HepG2 (cell line): ENCODE data around the gene TMTC2.

Experiments used
- ATAD3A ChIP-seq: sonication (generic); formaldehyde crosslinking; IDR thresholded peaks from 2 replicates; pipeline ENCODE4 v1.4.0; 2020; ENCODE audit warnings: missing genetic modification reagents
- HOMEZ ChIP-seq: IDR thresholded peaks from 2 replicates; pipeline ENCODE4 v1.6.1; 2016; ENCODE audit warnings: low read depth
- JUND ChIP-seq: sonication (generic); formaldehyde crosslinking; IDR thresholded peaks from 2 replicates; pipeline ENCODE4 v1.8.0; 2022; ENCODE audit warnings: mild to moderate bottlenecking, missing genetic modification reagents
- KLF6 ChIP-seq: IDR thresholded peaks from 2 replicates; pipeline ENCODE4 v1.8.0; 2016; ENCODE audit warnings: missing biosample characterization, missing genetic modification reagents
- MTA1 ChIP-seq: sonication (generic); formaldehyde crosslinking; IDR thresholded peaks from 2 replicates; pipeline ENCODE4 v1.4.0; 2020; ENCODE audit warnings: missing genetic modification reagents, mild to moderate bottlenecking, borderline replicate concordance
- POLR2G ChIP-seq: fragments of 200-400 bp; formaldehyde crosslinking; IDR thresholded peaks from 2 replicates; pipeline ENCODE4 v1.6.1; 2018; ENCODE audit warnings: mild to moderate bottlenecking, low read depth, low read length, moderate library complexity
- SMARCC2 ChIP-seq: fragments of 450-650 bp; IDR thresholded peaks from 2 replicates; pipeline ENCODE4 v1.6.1; 2017; ENCODE audit warnings: antibody characterized with exemption, mild to moderate bottlenecking
- SP1 ChIP-seq, 2 experiments: fragments of 450-650 bp in 1 of 2; sonication (generic) in 1 of 2; formaldehyde crosslinking in 1 of 2; IDR thresholded peaks; 2 replicates each; pipeline versions ENCODE4 v1.4.0 to v1.6.1; 2016 to 2020; ENCODE audit warnings: missing genetic modification reagents in 1 of 2
- ZNF562 ChIP-seq: sonication (generic); formaldehyde crosslinking; IDR thresholded peaks from 2 replicates; pipeline ENCODE4 v1.8.0; 2022; ENCODE audit warnings: missing genetic modification reagents, borderline replicate concordance

- TF ChIP-seq ATAD3A (CRISPR knock-in tag) = no peak
- TF ChIP-seq POLR2G = no peak
- TF ChIP-seq JUND = no peak
- no peak for TF ChIP-seq MTA1 (CRISPR knock-in tag)
- no peak for TF ChIP-seq HOMEZ (CRISPR knock-in tag)
- no peak for TF ChIP-seq SMARCC2
- no peak for TF ChIP-seq ZNF562 (CRISPR knock-in tag)
- no peak for TF ChIP-seq SP1 (IDR thresholded peaks at IDR 0.05)
- no peak for TF ChIP-seq SP1 (CRISPR knock-in tag; IDR thresholded peaks at IDR 0.05)
- TF ChIP-seq KLF6 (CRISPR knock-in tag) = no peak
Observed at GRCh38 chr12:82687021-82688011, 610 bp downstream of the TMTC2 start.
